ENCODE data around the gene SLC16A9.

SLC16A9 gene

DNA sequence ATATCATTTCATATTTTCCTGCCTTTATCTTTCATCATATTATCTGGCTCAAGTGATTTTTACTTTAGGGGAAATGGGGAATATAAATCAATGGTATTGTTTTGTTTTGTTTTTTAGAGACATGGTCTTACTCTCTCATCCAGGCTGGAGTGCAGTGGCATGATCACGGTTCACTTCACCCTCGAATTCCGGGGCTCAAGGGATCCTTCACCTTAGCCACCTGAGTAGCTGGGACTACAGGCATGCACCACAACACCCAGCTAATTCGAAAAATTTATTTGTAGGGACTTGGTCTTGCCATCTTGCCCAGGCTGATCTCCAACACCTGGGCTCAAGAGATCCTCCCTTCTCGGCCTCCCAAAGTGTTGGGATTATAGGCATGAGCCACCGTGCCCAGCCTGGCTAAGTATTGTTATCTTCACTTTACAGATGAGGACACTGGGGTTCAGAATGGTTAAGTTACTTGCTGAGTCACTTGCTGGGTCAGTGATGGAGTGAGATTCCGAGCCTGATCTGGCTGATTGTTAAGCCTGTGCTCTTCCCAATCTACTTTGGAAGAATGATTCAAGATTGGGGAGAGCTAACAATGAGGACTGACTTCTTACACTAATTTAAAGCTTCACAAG lies 3.7 kb upstream of the SLC16A9 start:
- TF ChIP-seq, protein P1, sequence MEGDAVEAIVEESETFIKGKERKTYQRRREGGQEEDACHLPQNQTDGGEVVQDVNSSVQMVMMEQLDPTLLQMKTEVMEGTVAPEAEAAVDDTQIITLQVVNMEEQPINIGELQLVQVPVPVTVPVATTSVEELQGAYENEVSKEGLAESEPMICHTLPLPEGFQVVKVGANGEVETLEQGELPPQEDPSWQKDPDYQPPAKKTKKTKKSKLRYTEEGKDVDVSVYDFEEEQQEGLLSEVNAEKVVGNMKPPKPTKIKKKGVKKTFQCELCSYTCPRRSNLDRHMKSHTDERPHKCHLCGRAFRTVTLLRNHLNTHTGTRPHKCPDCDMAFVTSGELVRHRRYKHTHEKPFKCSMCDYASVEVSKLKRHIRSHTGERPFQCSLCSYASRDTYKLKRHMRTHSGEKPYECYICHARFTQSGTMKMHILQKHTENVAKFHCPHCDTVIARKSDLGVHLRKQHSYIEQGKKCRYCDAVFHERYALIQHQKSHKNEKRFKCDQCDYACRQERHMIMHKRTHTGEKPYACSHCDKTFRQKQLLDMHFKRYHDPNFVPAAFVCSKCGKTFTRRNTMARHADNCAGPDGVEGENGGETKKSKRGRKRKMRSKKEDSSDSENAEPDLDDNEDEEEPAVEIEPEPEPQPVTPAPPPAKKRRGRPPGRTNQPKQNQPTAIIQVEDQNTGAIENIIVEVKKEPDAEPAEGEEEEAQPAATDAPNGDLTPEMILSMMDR (IDR thresholded peaks at IDR 0.05; ENCODE audit: control insufficient read depth, extremely low read depth, insufficient read depth), result no peak
- no peak for DNase-seq (ENCODE audit: low read depth)

DNA sequence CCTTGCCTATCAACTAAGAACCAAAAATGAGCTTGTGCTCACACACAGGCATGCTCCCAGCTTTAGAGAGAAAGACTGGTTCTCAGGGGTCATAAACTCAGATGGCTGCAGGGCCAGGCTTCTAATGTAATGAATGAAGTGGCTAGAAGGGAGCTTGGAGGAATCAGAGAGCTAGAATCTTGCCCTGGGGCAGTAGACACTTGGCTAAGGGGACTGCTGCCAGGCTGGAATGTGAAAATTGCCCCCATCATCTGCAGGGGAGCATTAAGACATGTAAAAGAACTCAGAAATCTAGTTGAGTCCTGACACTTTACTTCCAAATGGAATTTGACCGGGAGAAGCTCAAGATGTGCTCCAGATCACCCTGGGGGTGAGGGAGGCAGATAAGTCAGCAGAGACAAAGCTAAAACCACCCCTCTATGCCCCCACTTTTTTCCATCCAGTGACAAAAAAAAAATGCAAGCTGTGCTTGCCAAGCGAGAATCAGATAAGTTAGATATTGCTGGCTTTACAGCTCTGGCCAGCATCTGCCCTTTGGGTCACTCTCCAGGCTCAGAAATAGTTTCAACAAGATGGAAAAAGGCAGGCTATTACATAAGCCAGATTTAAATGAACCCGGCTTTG lies 2.3 kb upstream of the SLC16A9 start:
- TF ChIP-seq, protein P1 (IDR thresholded peaks at IDR 0.05; ENCODE audit: control insufficient read depth, extremely low read depth, insufficient read depth), result no peak
- DNase-seq (ENCODE audit: low read depth), result no peak

More for the DNA sequence above, 3.7 kb upstream of the SLC16A9 start:
- no peak overlapping the region for H3K4me3 ChIP-seq (ENCODE audit: low read depth, low read length)

DNA sequence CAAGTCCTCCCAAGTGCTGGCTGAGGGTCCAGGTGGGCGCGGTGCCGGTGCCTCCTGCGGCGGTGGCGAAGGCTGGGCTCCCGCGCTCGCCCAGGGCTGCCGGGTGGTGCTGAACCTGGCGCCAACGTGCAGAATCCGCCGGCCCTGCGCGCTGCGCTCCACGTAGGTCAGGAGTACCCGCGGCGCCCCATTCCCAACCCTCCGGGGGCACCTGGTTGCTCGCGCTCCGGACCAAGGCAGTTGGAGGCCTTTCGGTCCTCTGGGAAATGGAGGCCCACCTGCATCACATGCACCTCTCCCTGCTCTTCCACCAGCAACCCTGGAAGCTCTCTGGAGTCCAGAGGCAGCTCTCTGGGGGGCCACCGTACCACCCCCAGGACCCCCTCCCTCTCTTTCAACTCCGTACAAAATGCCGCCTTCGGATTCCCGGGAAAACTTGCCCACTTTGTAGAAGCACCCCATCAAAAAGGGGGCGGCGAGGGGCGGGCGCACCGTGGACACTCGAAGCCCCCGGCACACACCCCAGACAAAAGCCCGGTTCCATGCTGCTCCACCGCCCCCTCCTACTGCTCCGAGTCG lies 745 bp downstream of the SLC16A9 start:
- DNase-seq (ENCODE audit: low read depth), result no peak
- H3K4me3 ChIP-seq (ENCODE audit: low read depth, low read length), result peak overlapping the region; percentile 72
- TF ChIP-seq, protein P1 (IDR thresholded peaks at IDR 0.05; ENCODE audit: control insufficient read depth, extremely low read depth, insufficient read depth), result no peak

More for the DNA sequence above, 2.3 kb upstream of the SLC16A9 start:
- no peak overlapping the region for H3K4me3 ChIP-seq (ENCODE audit: low read depth, low read length)

DNA sequence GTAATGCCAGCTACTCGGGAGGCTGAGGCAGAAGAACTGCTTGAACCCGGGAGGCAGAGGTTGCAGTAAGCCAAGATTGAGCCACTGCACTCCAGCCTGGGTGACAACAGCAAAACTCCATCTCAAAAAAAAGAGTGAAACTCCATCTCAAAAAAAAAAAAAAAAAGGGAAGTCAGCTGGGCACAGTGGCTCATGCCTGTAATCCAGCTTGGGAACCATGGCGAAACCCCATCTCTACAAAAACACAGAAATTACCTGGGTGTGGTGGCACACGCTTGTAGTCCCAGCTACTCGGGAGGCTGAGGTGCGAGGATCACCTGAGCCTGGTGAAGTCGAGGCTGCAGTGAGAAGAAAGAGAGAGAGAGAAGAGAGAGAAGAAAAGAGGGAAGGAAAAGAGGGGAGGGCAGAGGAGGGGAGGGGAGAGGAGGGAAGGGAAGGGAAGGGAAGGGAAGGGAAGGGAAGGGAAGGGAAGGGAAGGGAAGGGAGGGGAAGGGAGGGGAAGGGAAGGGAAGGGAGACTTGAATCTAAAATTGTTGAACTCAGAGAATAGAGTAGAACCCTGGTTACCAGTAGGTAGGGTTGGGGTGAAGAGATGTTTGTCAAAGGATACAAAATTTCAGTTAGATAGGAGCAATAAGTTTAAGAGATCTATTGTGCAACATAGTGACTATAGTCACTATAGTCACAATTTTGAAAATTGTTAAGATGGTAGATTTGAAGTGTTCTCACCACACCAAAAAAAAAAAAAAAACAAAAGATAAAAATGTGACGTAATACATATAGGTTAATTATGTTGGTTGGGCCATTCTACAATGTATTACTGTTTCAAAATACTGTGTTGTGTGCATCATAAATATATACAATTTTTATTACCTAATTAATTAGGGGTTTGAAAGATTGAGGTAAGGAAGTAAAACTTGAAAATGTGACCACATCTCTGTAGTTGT lies 2.5 kb downstream of the SLC16A9 start:
- no peak overlapping the region for H3K4me3 ChIP-seq (ENCODE audit: low read depth, low read length)
- TF ChIP-seq, protein P1 (IDR thresholded peaks at IDR 0.05; ENCODE audit: control insufficient read depth, extremely low read depth, insufficient read depth), result no peak
- no peak for DNase-seq (ENCODE audit: low read depth)

DNA sequence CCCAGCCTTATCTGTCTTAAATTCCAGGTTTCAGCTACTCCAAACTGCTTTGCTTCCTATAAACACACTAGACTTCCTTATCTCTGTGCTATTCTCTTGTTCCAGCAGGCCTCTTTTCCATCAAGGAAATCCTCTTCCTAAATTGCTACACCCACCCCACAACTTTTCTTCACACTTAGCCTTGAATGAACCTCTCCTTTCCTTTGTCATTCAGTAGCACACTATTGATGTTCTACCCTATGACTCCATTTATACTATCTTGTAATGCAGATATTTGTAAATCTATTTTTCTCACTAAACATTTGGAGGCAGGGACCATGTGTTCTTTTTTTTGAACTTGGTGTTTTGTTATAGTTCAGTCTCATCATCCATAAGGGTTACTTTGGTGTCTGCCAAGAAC lies 3.7 kb downstream of the SLC16A9 start:
- H3K4me3 ChIP-seq (ENCODE audit: low read depth, low read length), result no peak overlapping the region
- no peak for DNase-seq (ENCODE audit: low read depth)
- TF ChIP-seq, protein P1 (IDR thresholded peaks at IDR 0.05; ENCODE audit: control insufficient read depth, extremely low read depth, insufficient read depth), result no peak

DNA sequence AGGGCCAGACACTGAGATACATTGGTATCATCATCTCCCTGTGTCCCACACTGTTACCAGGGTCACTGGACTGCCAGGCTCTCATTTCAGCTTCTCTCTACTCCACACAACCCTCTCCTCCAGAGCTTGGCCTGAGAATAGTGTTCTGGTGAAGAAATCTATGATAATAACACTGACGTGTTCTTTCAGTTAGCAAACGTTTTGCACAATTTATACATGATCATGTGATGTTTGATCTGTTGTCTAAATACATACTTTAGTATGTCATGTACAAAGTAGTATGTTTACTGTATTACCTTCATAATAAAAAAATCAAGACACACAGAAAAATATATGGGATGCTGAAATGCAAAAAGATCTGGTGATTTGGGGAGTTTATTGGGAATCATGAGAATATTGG lies 5.0 kb downstream of the SLC16A9 start:
- H3K4me3 ChIP-seq (ENCODE audit: low read depth, low read length), result no peak overlapping the region
- TF ChIP-seq, protein P1 (IDR thresholded peaks at IDR 0.05; ENCODE audit: control insufficient read depth, extremely low read depth, insufficient read depth), result no peak
- peak; percentile 72 for DNase-seq (ENCODE audit: low read depth)
